8988T (cell line): ENCODE measurements around the gene LEKR1.
"Not testable (repeated sequence)": the region's sequence is repeated elsewhere in the genome, so short reads cannot be mapped to it uniquely, and the experiment has no call there.

Source experiments
- DNase-seq: peaks from one replicate; pipeline ENCODE4 v3.0.0; 2011

Gene LEKR1

GRCh38 chr3:156838035-156838434, 11.9 kb downstream of the LEKR1 start:
- no peak for DNase-seq

GRCh38 chr3:156840826-156841689, 14.9 kb downstream of the LEKR1 start:
- DNase-seq = no peak

- DNase-seq = no peak
Observed at GRCh38 chr3:156843071-156843808, 17.1 kb downstream of the LEKR1 start.

- DNase-seq = no peak
Observed at GRCh38 chr3:156847752-156848448, 21.7 kb downstream of the LEKR1 start.

GRCh38 chr3:156859578-156859977, 33.4 kb downstream of the LEKR1 start:
- no peak for DNase-seq

GRCh38 chr3:156860873-156861272, 34.7 kb downstream of the LEKR1 start:
- no peak for DNase-seq

GRCh38 chr3:156862338-156862737, 36.2 kb downstream of the LEKR1 start:
- no peak for DNase-seq

- no peak for DNase-seq
Observed at GRCh38 chr3:156865732-156866131, 39.6 kb downstream of the LEKR1 start.

- DNase-seq = no peak
Observed at GRCh38 chr3:156867174-156867573, 41.0 kb downstream of the LEKR1 start.

- no peak for DNase-seq
Observed at GRCh38 chr3:156867920-156868319, 41.8 kb downstream of the LEKR1 start.

GRCh38 chr3:156873906-156874305, 47.8 kb downstream of the LEKR1 start:
- DNase-seq = no peak

- not testable (repeated sequence) for DNase-seq
Observed at GRCh38 chr3:156879491-156879890, 53.3 kb downstream of the LEKR1 start.

GRCh38 chr3:156885761-156886160, 59.6 kb downstream of the LEKR1 start:
- no peak for DNase-seq

GRCh38 chr3:156888176-156888575, 62.0 kb downstream of the LEKR1 start:
- no peak for DNase-seq

- no peak for DNase-seq
Observed at GRCh38 chr3:156888576-156888975, 62.4 kb downstream of the LEKR1 start.

- no peak for DNase-seq
Observed at GRCh38 chr3:156892701-156893100, 66.5 kb downstream of the LEKR1 start.

GRCh38 chr3:156895374-156895773, 69.2 kb downstream of the LEKR1 start:
- DNase-seq = not testable (repeated sequence)

GRCh38 chr3:156897851-156898250, 71.7 kb downstream of the LEKR1 start:
- DNase-seq = not testable (repeated sequence)

GRCh38 chr3:156898296-156898880, 72.2 kb downstream of the LEKR1 start:
- DNase-seq = no peak

- DNase-seq = no peak
Observed at GRCh38 chr3:156899951-156900350, 73.8 kb downstream of the LEKR1 start.

GRCh38 chr3:156902916-156903315, 76.8 kb downstream of the LEKR1 start:
- DNase-seq = no peak

- no peak for DNase-seq
Observed at GRCh38 chr3:156906275-156906674, 80.1 kb downstream of the LEKR1 start.

GRCh38 chr3:156908398-156908797, 82.2 kb downstream of the LEKR1 start:
- no peak for DNase-seq
